ENCODE results near the gene FRMPD4.

GRCh38 chrX:12719837-12720236 is 581.6 kb downstream of the FRMPD4 start:
- TF ChIP-seq CTCF (IDR thresholded peaks at IDR 0.05; ENCODE audit: insufficient read depth, low read depth, low read length) (no peak), EZH2 (IDR thresholded peaks at IDR 0.05; ENCODE audit: insufficient read depth, low read length) (no peak)

Measured in astrocyte (in vitro differentiated cells and primary cell).